Vagina (tissue), 2 donors: Measurements from ENCODE around the gene SLC25A23.

Experiments used
- POLR2A ChIP-seq, 2 donors: fragments of 450-650 bp; IDR thresholded peaks; one replicate each; pipeline ENCODE4 v1.6.1; 2017; ENCODE audit warnings: antibody characterized with exemption in 2 of 2, mild to moderate bottlenecking in 2 of 2, moderate library complexity in 2 of 2
- POLR2AphosphoS5 ChIP-seq, 2 donors: sonication (generic); formaldehyde crosslinking; IDR thresholded peaks; one replicate each; pipeline ENCODE4 v1.9.0; 2017; ENCODE audit warnings: antibody characterized with exemption in 2 of 2, mild to moderate bottlenecking in 2 of 2, low read depth in 1 of 2; ENCODE audit not compliant: insufficient read depth in 1 of 2

DNA sequence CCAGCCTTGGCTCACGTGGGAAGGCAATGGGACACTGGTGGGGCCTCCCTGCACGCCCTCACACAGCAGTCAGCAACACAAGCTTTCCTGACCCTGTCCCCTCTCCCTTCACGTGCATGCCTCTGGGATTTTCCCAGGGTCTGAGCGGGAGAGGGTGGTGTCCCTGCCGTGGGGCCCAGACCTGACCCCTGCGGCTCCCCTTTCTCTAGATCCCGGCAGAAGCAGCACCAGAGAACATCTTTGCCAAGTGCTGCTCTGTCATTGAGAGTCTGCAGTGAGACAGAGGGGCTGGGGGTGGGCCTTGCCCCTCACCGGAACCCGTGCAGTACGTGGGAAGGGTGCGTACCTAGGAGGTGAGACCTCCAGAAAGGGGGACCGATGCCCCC lies 47.5 kb downstream of the SLC25A23 start:
- TF ChIP-seq POLR2AphosphoS5 (IDR thresholded peaks at IDR 0.05; ENCODE audit: insufficient read depth in 1 of 2, low read depth in 1 of 2) (no peak), POLR2A (IDR thresholded peaks at IDR 0.05) (no peak)
